DOHH2 (cell line): Measurements from ENCODE around the gene SCAP.

Experiments
- H3F3A ChIP-seq: fragments of 200-600 bp; sonication (generic), shearing (Covaris generic); 2 replicates; pipeline ENCODE4 v1.6.0; 2016; ENCODE audit warnings: antibody characterized with exemption, mild to moderate bottlenecking; ENCODE audit not compliant: control insufficient read depth, insufficient read depth
- H3K27ac ChIP-seq: fragments of 200-600 bp; sonication (generic); 2 replicates; pipeline ENCODE4 v1.5.1; 2014; ENCODE audit warnings: low read depth, mild to moderate bottlenecking, low read length, moderate library complexity
- H3K27me3 ChIP-seq: fragments of 200-600 bp; sonication (generic); 2 replicates; pipeline ENCODE4 v1.6.1; 2014; ENCODE audit warnings: mild to moderate bottlenecking, low read length, mixed read lengths; ENCODE audit not compliant: control insufficient read depth
- H3K36me3 ChIP-seq: fragments of 200-600 bp; sonication (generic); 2 replicates; pipeline ENCODE4 v1.6.1; 2014; ENCODE audit warnings: mild to moderate bottlenecking, low read length, moderate library complexity, mixed read lengths; ENCODE audit not compliant: control insufficient read depth
- H3K4me1 ChIP-seq: fragments of 200-600 bp; sonication (generic); 2 replicates; pipeline ENCODE4 v1.6.1; 2014; ENCODE audit warnings: mild to moderate bottlenecking, low read length, mixed read lengths; ENCODE audit not compliant: control insufficient read depth
- H3K4me2 ChIP-seq: fragments of 200-600 bp; sonication (generic); 2 replicates; pipeline ENCODE4 v1.6.0; 2014; ENCODE audit warnings: mild to moderate bottlenecking, low read length, moderate library complexity
- H3K4me3 ChIP-seq: fragments of 200-600 bp; sonication (generic); 2 replicates; pipeline ENCODE4 v1.5.1; 2014; ENCODE audit warnings: mild to moderate bottlenecking, low read length, mixed read lengths
- H3K79me2 ChIP-seq: fragments of 200-600 bp; sonication (generic); 2 replicates; pipeline ENCODE4 v1.6.1; 2014; ENCODE audit warnings: mild to moderate bottlenecking, low read length, mixed read lengths; ENCODE audit not compliant: control insufficient read depth
- H3K9me2 ChIP-seq: fragments of 200-600 bp; sonication (generic); replicated peaks from 2 replicates; pipeline ENCODE4 v1.6.1; 2014; ENCODE audit warnings: mild to moderate bottlenecking, low read length, mixed read lengths; ENCODE audit not compliant: control insufficient read depth
- H3K9me3 ChIP-seq: fragments of 200-600 bp; sonication (generic); 2 replicates; pipeline ENCODE4 v1.6.1; 2014; ENCODE audit warnings: antibody characterized with exemption, low read length, mixed read lengths; ENCODE audit not compliant: control insufficient read depth, insufficient read depth
- H4K20me1 ChIP-seq: fragments of 200-600 bp; sonication (generic); 2 replicates; pipeline ENCODE4 v1.6.0; 2014; ENCODE audit warnings: low read depth, mild to moderate bottlenecking, antibody characterized with exemption, low read length, moderate library complexity; ENCODE audit not compliant: control insufficient read depth, insufficient read depth
- EZH2phosphoT487 ChIP-seq: fragments of 200-600 bp; sonication (generic); IDR thresholded peaks from 2 replicates; pipeline ENCODE4 v1.6.1; 2017; ENCODE audit warnings: borderline replicate concordance, mild to moderate bottlenecking, antibody characterized with exemption, low read length, moderate library complexity, mixed read lengths
- TF ChIP-seq, protein P1 (sequence below): fragments of 200-600 bp; sonication (generic); IDR thresholded peaks from one replicate; pipeline ENCODE4 v1.5.1; 2014; ENCODE audit warnings: antibody characterized with exemption, mild to moderate bottlenecking, low read depth, low read length; ENCODE audit not compliant: poor library complexity, severe bottlenecking

Gene SCAP

DNA sequence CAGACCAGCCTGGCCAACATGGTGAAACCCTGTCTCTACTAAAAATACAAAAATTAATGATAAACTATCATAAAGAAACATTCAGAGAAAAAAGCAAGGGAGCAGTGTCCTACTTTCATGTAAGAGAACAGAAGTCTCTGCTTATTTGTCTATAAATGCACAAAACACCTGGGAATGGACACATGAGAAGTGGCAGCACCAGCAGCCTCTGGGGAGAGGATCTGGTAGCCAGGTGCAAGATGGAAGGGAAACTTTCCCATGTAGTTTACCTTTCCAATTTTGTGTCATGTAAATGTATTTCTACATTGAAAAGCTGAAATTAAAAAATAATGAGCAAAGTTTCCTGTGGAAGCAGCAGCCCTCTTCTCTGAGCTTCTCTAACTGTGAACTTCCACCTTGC lies 18.8 kb downstream of the SCAP start:
- Histone ChIP-seq H3K36me3 (no peaks in the 10 kb centered on the region), H3K27ac (no peak overlapping the region), H3K27me3 (no peaks in the 10 kb centered on the region), H3F3A (no peaks in the 10 kb centered on the region), H4K20me1 (peaks cover 11% of the 10 kb centered on the region; the same call in 1 of the 2 replicates), H3K4me2 (no peak overlapping the region), H3K4me3 (no peak overlapping the region), H3K9me2 (no peaks in the 10 kb centered on the region), H3K9me3 (no peaks in the 10 kb centered on the region), H3K4me1 (no peaks in the 10 kb centered on the region), H3K79me2 (peaks cover 82% of the 10 kb centered on the region)
- no peak for TF ChIP-seq EZH2phosphoT487
- TF ChIP-seq, protein P1, sequence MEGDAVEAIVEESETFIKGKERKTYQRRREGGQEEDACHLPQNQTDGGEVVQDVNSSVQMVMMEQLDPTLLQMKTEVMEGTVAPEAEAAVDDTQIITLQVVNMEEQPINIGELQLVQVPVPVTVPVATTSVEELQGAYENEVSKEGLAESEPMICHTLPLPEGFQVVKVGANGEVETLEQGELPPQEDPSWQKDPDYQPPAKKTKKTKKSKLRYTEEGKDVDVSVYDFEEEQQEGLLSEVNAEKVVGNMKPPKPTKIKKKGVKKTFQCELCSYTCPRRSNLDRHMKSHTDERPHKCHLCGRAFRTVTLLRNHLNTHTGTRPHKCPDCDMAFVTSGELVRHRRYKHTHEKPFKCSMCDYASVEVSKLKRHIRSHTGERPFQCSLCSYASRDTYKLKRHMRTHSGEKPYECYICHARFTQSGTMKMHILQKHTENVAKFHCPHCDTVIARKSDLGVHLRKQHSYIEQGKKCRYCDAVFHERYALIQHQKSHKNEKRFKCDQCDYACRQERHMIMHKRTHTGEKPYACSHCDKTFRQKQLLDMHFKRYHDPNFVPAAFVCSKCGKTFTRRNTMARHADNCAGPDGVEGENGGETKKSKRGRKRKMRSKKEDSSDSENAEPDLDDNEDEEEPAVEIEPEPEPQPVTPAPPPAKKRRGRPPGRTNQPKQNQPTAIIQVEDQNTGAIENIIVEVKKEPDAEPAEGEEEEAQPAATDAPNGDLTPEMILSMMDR, result no peak

DNA sequence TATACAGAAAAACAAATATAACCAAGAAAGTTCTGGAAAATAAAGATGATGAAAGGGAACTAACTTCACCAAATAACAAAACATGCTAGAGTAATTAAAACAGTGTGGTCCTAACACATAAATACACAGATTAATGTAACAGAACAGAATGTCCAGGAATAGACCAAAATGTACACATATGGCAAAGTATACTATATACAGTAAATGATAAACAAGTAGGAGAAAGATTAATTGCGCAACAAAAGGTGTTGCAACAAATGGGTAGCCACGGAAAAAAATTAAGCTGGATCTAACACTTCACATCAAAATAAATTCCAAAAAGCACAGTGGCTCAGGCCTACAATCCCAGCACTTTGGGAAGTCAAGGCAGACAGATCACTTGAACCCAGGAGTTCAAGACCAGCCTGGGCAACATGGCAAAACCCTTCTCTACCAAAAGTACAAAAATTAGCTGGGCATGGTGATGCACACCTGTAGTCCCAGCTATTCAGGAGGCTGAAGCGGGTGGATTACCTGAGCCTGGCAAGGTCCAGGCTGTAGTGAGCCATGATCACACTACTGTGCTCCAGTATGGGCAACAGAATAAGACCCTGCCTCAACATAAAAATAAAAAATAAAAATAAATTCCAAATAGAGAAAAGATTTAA lies 19.8 kb downstream of the SCAP start:
- peaks cover 7% of the 10 kb centered on the region; the same call in 1 of the 2 replicates for H4K20me1 ChIP-seq
- no peak overlapping the region for H3K27ac ChIP-seq
- no peak overlapping the region for H3K4me3 ChIP-seq
- H3K36me3 ChIP-seq, result no peaks in the 10 kb centered on the region
- no peaks in the 10 kb centered on the region for H3K9me3 ChIP-seq
- no peak overlapping the region for H3K4me2 ChIP-seq
- no peaks in the 10 kb centered on the region for H3K9me2 ChIP-seq
- H3K4me1 ChIP-seq, result no peaks in the 10 kb centered on the region
- no peaks in the 10 kb centered on the region for H3F3A ChIP-seq
- H3K79me2 ChIP-seq, result peaks cover 77% of the 10 kb centered on the region
- TF ChIP-seq EZH2phosphoT487, result no peak
- TF ChIP-seq, protein P1, result no peak
- no peaks in the 10 kb centered on the region for H3K27me3 ChIP-seq

DNA sequence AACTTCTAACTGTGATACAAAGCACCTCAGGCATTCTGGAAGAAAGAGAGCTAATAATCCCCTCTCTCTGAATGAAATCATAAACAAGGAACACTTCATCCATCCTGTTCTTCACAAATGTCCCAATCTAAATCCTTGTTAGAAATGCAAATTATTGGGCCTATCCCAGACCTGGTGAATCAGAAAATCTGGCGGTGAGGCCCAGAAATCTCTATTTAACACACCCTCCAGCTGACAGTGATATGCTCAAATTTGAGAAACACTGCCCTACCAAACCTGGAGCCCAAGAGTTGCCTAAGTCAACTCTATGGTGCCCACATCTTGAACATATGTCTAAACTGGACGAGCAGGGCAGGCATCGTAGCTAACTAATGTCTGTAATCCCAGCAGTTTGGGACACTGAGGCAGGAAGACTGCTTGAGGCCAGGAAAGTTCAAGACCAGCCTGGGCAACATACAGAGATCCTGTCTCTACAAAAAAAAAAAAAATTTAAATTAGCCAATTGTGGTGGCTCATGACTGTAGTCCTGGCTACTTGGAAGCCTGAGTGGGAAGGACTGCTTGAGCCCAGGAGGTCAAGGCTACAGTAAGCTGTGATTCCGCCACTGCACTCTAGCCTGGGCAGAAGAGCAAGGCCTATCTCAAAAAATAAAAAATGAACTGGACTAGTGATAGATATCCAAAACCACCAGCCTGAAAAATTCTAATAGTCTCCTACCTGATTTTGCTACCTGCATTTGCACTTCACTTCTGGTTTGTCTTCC lies 23.1 kb downstream of the SCAP start:
- Histone ChIP-seq H3F3A (no peaks in the 10 kb centered on the region), H3K4me1 (no peaks in the 10 kb centered on the region), H3K9me2 (no peaks in the 10 kb centered on the region), H3K27ac (no peak overlapping the region), H3K4me2 (no peak overlapping the region), H3K27me3 (no peaks in the 10 kb centered on the region), H4K20me1 (peaks cover 5% of the 10 kb centered on the region; the same call in 1 of the 2 replicates), H3K79me2 (peaks cover 78% of the 10 kb centered on the region), H3K36me3 (no peaks in the 10 kb centered on the region), H3K9me3 (no peaks in the 10 kb centered on the region), H3K4me3 (no peak overlapping the region)
- TF ChIP-seq, protein P1, result no peak
- no peak for TF ChIP-seq EZH2phosphoT487
